Mammary epithelial cell (primary cell): ENCODE data around the gene BHMT2.
A peak's percentile ranks its signal among the peaks of the same experiment; 100 is the strongest.

Experiments used
- CTCF ChIP-seq, 2 donors: IDR thresholded peaks in 1 of 2; conservative IDR thresholded peaks in 1 of 2; 2 replicates each; pipeline ENCODE4 v1.5.1; 2011 to 2012; ENCODE audit warnings: inconsistent platforms in 2 of 2, low read length in 2 of 2, mild to moderate bottlenecking in 2 of 2, control low read depth in 1 of 2, low read depth in 1 of 2; ENCODE audit not compliant: insufficient read depth in 1 of 2; ENCODE audit errors: extremely low read depth in 1 of 2
- EZH2 ChIP-seq: IDR thresholded peaks from 2 replicates; pipeline ENCODE4 v1.6.1; 2012; ENCODE audit warnings: low read length, inconsistent platforms, borderline replicate concordance

GRCh38 chr5:79020861-79021561, 48.6 kb upstream of the BHMT2 start:
- no peak for TF ChIP-seq EZH2
- peak; percentile 86 to 88 for TF ChIP-seq CTCF (conservative IDR thresholded peaks at IDR 0.05 in 1 of 2, IDR thresholded peaks at IDR 0.05 in 1 of 2; ENCODE audit: extremely low read depth in 1 of 2, insufficient read depth in 1 of 2, low read depth in 1 of 2, low read length in 2 of 2)
